Measurements from ENCODE around the gene ERH.

ERH gene

GRCh38 chr14:69398053-69398817, at the start of gene ERH, which contains the start of gene SLC39A9:
Gene ERH, minus strand, starts transcription at chr14:69398299. Its CDS starts 66 bp downstream, at chr14:69398233.
Gene SLC39A9, plus strand, starts transcription at chr14:69398692. Its CDS starts 678 bp downstream, at chr14:69399370.
- Histone ChIP-seq H3K4me1 (ENCODE audit: control insufficient read depth, insufficient read depth, low read length, unreplicated experiment) (peaks cover 33% of the 10 kb centered on the region), H3K36me3 (ENCODE audit: insufficient read depth, low read length) (peaks cover 41% of the 10 kb centered on the region)

GRCh38 chr14:69443296-69443805, 45.3 kb upstream of the ERH start:
- Histone ChIP-seq H3K27ac (ENCODE audit: low read depth, low read length) (no peak overlapping the region), H3K4me1 (ENCODE audit: control insufficient read depth, insufficient read depth, low read length, unreplicated experiment) (peaks cover 5% of the 10 kb centered on the region), H3K79me2 (ENCODE audit: control insufficient read depth, insufficient read depth, low read length, unreplicated experiment) (peaks cover 17% of the 10 kb centered on the region), H3K4me3 (ENCODE audit: low read depth, low read length) (no peak overlapping the region), H3K27me3 (ENCODE audit: insufficient read depth, low read length) (no peaks in the 10 kb centered on the region), H3K36me3 (ENCODE audit: insufficient read depth, low read length) (peaks cover 15% of the 10 kb centered on the region; the same call in 1 of the 2 replicates), H2AFZ (ENCODE audit: low read length, unreplicated experiment) (no peak overlapping the region)

More at GRCh38 chr14:69398053-69398817, at the start of gene ERH, which contains the start of gene SLC39A9:
- H2AFZ ChIP-seq (ENCODE audit: low read length, unreplicated experiment) = peak within 1 kb of the TSS; percentile 70
- H3K27me3 ChIP-seq (ENCODE audit: insufficient read depth, low read length) = no peaks in the 10 kb centered on the region
- H3K79me2 ChIP-seq (ENCODE audit: control insufficient read depth, insufficient read depth, low read length, unreplicated experiment) = peaks cover 91% of the 10 kb centered on the region
- peak within 1 kb of the TSS; percentile 93 for H3K27ac ChIP-seq (ENCODE audit: low read depth, low read length)
- peak within 1 kb of the TSS; percentile 96 for H3K4me3 ChIP-seq (ENCODE audit: low read depth, low read length)

- H2AFZ ChIP-seq (ENCODE audit: low read length, unreplicated experiment) = no peak overlapping the region
- H3K27me3 ChIP-seq (ENCODE audit: insufficient read depth, low read length) = no peaks in the 10 kb centered on the region
- H3K4me3 ChIP-seq (ENCODE audit: low read depth, low read length) = no peak overlapping the region
- H3K27ac ChIP-seq (ENCODE audit: low read depth, low read length) = no peak overlapping the region
- H3K4me1 ChIP-seq (ENCODE audit: control insufficient read depth, insufficient read depth, low read length, unreplicated experiment) = peaks cover 5% of the 10 kb centered on the region
- peaks cover 15% of the 10 kb centered on the region; the same call in 1 of the 2 replicates for H3K36me3 ChIP-seq (ENCODE audit: insufficient read depth, low read length)
- peaks cover 21% of the 10 kb centered on the region for H3K79me2 ChIP-seq (ENCODE audit: control insufficient read depth, insufficient read depth, low read length, unreplicated experiment)
These were observed 43.8 kb upstream of the ERH start for GRCh38 chr14:69441948-69442347.

DNA sequence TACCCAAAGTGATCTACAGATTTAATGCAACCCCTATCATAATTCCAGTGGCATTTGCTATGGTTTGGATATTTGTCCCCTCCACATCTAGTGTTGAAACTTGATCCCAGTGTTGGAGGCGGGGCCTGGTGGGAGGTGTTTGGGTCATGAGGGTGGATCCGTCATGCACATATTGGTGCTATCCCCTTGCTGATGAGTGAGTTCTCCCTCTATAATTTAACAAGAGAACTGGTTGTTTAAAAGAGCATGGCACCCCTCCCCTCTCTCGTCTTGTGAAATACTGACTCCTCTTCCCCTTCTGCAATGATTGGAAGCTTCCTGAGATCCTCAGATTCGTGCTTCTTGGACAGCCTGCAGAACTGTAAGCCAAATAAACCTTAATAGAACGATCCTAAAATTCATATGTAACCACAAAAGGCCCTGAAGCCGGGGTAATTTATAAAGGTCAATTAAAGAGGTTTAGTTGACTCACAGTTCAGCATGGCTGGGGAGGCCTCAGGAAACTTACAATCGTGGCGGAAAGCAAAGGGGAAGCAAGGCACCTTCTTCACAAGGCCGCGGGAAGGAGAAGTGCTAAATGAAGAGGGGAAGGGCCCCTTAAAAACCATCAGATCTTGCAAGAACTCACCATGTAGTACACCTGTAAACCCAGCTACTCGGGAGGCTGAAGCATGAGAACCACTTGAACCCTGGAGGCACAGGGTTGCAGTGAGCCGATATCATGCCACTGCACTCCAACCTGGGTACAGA, 41.6 kb upstream of the ERH start:
- no peak overlapping the region for H3K4me3 ChIP-seq (ENCODE audit: low read depth, low read length)
- H3K36me3 ChIP-seq (ENCODE audit: insufficient read depth, low read length) = peaks cover 15% of the 10 kb centered on the region; the same call in 1 of the 2 replicates
- H2AFZ ChIP-seq (ENCODE audit: low read length, unreplicated experiment) = no peak overlapping the region
- H3K27ac ChIP-seq (ENCODE audit: low read depth, low read length) = no peak overlapping the region
- H3K4me1 ChIP-seq (ENCODE audit: control insufficient read depth, insufficient read depth, low read length, unreplicated experiment) = peaks cover 5% of the 10 kb centered on the region
- no peaks in the 10 kb centered on the region for H3K27me3 ChIP-seq (ENCODE audit: insufficient read depth, low read length)
- peaks cover 28% of the 10 kb centered on the region for H3K79me2 ChIP-seq (ENCODE audit: control insufficient read depth, insufficient read depth, low read length, unreplicated experiment)

DNA sequence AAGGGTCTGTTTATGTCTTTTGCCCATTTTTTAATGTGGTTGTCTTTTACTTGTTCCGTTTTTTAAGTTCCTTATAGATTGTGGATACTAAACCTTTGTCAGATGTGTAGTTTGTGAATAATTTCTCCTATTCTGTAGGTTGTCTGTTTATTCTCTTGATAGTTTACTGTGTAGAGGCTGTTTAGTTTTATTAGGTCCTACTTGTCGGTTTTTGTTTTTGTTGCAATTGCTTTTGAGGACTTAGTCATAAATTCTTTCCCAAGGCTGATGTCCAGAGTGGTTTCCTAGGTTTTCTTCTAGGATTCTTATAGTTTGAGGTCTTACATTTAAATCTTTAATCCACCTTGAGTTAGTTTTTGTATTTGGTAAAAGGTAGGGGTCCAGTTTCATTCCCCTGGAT, 34.3 kb upstream of the ERH start:
- Histone ChIP-seq H2AFZ (ENCODE audit: low read length, unreplicated experiment) (no peak overlapping the region), H3K27ac (ENCODE audit: low read depth, low read length) (no peak overlapping the region), H3K79me2 (ENCODE audit: control insufficient read depth, insufficient read depth, low read length, unreplicated experiment) (peaks cover 28% of the 10 kb centered on the region)

DNA sequence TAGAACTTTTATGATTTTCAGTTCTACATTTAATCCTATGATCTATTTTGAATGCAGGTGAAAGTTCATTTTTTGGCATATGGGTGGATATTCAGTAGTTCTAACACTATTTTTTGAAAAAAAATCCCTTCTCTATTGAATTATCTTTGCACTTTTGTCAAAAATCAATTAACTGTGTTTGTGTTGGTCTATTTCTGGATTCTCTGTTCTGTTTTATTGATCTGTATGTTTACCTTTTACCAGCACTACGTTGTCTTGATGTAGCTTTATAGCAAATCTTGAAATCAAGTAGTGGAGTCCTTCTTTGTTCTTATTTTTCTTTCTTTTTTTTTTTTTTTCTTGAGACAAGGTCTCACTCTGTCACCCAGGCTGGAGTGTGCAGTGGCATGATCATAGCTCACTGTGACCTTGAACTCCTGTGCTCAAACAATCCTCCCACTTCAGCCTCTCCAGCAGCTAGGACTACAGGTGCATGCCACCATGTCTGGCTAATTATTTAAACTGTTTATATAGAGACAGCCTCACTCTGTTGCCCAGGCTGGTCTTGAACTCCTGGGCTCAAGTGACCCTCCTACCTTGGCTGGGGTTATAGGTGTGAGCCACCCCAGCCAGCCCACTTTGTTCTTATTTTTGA, 32.3 kb upstream of the ERH start:
- Histone ChIP-seq H3K79me2 (ENCODE audit: control insufficient read depth, insufficient read depth, low read length, unreplicated experiment) (peaks cover 15% of the 10 kb centered on the region), H3K27ac (ENCODE audit: low read depth, low read length) (no peak overlapping the region), H3K4me3 (ENCODE audit: low read depth, low read length) (no peak overlapping the region), H3K27me3 (ENCODE audit: insufficient read depth, low read length) (no peaks in the 10 kb centered on the region), H2AFZ (ENCODE audit: low read length, unreplicated experiment) (no peak overlapping the region), H3K36me3 (ENCODE audit: insufficient read depth, low read length) (peaks cover 21% of the 10 kb centered on the region), H3K4me1 (ENCODE audit: control insufficient read depth, insufficient read depth, low read length, unreplicated experiment) (no peaks in the 10 kb centered on the region)

More for the DNA sequence above, 34.3 kb upstream of the ERH start:
- no peaks in the 10 kb centered on the region for H3K27me3 ChIP-seq (ENCODE audit: insufficient read depth, low read length)
- no peaks in the 10 kb centered on the region for H3K4me1 ChIP-seq (ENCODE audit: control insufficient read depth, insufficient read depth, low read length, unreplicated experiment)
- peaks cover 12% of the 10 kb centered on the region for H3K36me3 ChIP-seq (ENCODE audit: insufficient read depth, low read length)
- no peak overlapping the region for H3K4me3 ChIP-seq (ENCODE audit: low read depth, low read length)

DNA sequence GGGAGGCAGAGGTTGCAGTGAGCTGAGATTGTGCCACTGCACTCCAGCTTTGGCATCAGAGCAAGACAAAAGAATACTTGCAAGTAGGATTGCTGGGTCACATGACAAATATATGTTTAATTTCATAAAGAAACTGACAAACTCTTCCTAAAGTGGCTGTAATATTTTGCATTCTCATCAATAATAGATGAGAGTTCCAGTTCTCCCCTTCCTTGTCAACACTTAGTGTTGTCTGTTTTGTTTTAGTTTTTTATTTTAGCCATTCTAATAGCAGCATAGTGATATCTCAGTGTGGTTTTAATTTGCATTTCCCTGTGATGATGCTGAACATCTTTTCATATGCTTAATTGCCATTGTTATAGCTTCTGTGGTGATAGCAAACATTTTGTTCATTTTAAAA, 31.5 kb upstream of the ERH start:
- peaks cover 15% of the 10 kb centered on the region for H3K79me2 ChIP-seq (ENCODE audit: control insufficient read depth, insufficient read depth, low read length, unreplicated experiment)
- no peak overlapping the region for H2AFZ ChIP-seq (ENCODE audit: low read length, unreplicated experiment)
- no peak overlapping the region for H3K4me3 ChIP-seq (ENCODE audit: low read depth, low read length)
- no peak overlapping the region for H3K27ac ChIP-seq (ENCODE audit: low read depth, low read length)
- H3K4me1 ChIP-seq (ENCODE audit: control insufficient read depth, insufficient read depth, low read length, unreplicated experiment) = peaks cover 4% of the 10 kb centered on the region
- H3K36me3 ChIP-seq (ENCODE audit: insufficient read depth, low read length) = peaks cover 21% of the 10 kb centered on the region
- H3K27me3 ChIP-seq (ENCODE audit: insufficient read depth, low read length) = no peaks in the 10 kb centered on the region

DNA sequence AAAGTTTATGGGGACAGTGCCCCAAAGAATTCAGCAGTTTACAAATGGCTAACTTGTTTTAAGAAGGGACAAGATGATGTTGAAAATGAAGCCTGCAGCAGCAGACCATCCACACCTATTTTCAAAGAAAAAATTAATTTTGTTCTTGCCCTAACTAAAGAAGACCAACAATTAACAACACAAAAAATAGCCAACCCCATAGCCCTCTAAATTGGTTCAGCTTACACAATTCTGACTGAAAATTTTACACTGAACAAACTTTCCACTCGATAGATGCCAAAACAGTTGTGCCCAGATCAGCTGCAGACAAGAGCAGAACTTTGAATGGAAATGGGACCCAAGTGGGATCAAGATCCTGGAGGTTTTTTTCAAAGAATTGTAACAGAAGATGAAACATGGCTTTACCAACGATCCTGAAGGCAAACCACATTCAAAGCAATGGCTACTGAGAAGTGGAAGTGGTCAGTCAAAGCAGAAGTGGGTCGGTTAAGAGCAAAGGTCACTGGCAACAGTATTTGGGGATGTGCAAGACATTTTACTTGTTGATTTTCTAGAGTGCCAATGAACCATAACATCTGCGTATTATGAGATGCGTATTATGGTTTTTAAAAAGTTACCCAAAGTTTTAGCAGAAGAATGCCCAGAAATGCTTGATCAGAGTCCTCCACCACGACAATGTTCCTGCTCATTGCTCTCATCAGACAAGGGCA, 30.3 kb upstream of the ERH start:
- H3K4me3 ChIP-seq (ENCODE audit: low read depth, low read length) = no peak overlapping the region
- peaks cover 21% of the 10 kb centered on the region for H3K36me3 ChIP-seq (ENCODE audit: insufficient read depth, low read length)
- peaks cover 13% of the 10 kb centered on the region for H3K4me1 ChIP-seq (ENCODE audit: control insufficient read depth, insufficient read depth, low read length, unreplicated experiment)
- H2AFZ ChIP-seq (ENCODE audit: low read length, unreplicated experiment) = no peak overlapping the region
- peaks cover 10% of the 10 kb centered on the region for H3K79me2 ChIP-seq (ENCODE audit: control insufficient read depth, insufficient read depth, low read length, unreplicated experiment)
- H3K27me3 ChIP-seq (ENCODE audit: insufficient read depth, low read length) = no peaks in the 10 kb centered on the region
- no peak overlapping the region for H3K27ac ChIP-seq (ENCODE audit: low read depth, low read length)

GRCh38 chr14:69427596-69427995, 29.5 kb upstream of the ERH start:
- Histone ChIP-seq H3K4me1 (ENCODE audit: control insufficient read depth, insufficient read depth, low read length, unreplicated experiment) (peaks cover 13% of the 10 kb centered on the region), H3K36me3 (ENCODE audit: insufficient read depth, low read length) (peaks cover 21% of the 10 kb centered on the region), H3K79me2 (ENCODE audit: control insufficient read depth, insufficient read depth, low read length, unreplicated experiment) (peaks cover 6% of the 10 kb centered on the region), H2AFZ (ENCODE audit: low read length, unreplicated experiment) (no peak overlapping the region), H3K27ac (ENCODE audit: low read depth, low read length) (no peak overlapping the region), H3K4me3 (ENCODE audit: low read depth, low read length) (no peak overlapping the region), H3K27me3 (ENCODE audit: insufficient read depth, low read length) (no peaks in the 10 kb centered on the region)
